ENCODE measurements around the gene FUBP3. TPM values are rescaled to one million over a fixed set of nuclear protein-coding genes. Genes with fewer than 3 reads are reported as not detected.

FUBP3 gene
- total RNA-seq, 1 experiment from 2014 or later = 52.3 TPM

DNA sequence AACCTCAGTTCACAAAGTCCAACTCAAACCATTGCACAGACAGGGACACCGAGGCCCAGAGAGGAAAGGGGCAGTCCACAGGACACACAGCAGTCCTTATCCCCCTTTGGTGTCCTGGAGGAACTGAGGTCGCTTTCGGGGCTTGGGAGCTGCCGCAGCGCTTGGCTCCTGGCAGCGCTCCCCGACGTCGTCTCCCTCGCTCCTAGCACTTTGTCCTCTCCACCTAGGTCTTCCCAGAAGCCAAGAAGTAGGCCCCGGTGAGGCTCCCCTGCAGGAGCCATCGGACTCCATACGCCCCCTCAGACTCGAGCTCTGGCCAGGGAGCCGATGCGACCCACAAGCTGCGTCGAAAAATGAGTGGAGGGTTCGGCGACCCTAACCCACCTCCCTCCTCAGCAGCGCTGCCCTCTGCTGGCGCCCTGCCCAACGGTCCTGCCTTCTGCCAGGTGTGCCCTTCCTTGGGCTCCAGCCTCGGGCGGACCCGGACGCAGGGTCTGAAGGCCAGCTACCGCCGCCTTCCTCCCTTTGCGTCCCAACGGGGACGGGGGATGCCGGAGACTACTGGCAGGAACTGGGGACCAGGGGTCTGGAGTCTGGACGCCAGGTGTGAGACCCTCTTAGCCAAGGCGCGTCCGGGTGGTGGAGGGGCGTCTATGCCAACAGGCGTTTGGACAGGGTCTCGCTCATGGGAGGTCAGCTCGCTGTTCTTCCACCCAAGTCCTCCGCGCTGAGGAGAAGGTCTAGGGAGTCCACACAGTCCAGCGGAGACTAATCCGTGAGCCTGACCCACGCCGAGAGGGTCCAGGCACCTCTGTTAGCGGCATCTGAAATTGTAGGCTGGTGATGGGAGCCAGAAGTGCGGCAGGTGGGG lies 83.0 kb downstream of the FUBP3 start:
- no peak for DNase-seq (ENCODE audit: low read depth in 1 of 2, low spot score in 2 of 2)
- H3K4me1 ChIP-seq (replicated peaks) = peaks cover 11% of the 10 kb centered on the region
- H3K36me3 ChIP-seq = no peaks in the 10 kb centered on the region
- no peak overlapping the region for H3K4me3 ChIP-seq
- H3K27me3 ChIP-seq (replicated peaks) = peaks cover 98% of the 10 kb centered on the region
- 0 out of 2 replicates have a peak, but pooled peaks cover 5% of the 10 kb centered on the region for H3K9me3 ChIP-seq (replicated peaks)
- H3K27ac ChIP-seq = no peak overlapping the region

DNA sequence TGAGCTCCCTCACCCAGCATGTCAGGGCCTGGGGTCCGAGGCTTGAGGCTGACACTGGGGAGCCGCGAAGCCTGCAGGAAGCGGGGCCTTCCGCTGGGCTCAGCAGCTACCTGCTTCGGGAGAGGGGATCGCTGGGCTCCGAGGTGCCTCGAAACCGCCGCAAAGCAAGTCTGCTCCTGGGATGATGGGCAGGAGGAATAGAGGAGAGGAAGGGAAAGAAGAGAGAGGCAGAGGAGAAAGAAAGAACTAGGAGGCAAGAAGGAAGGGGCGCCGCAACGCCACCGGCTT lies 83.5 kb downstream of the FUBP3 start:
- Histone ChIP-seq H3K9me3 (replicated peaks) (0 out of 2 replicates have a peak, but pooled peaks cover 5% of the 10 kb centered on the region), H3K27me3 (replicated peaks) (peaks cover 97% of the 10 kb centered on the region), H3K27ac (no peak overlapping the region)

GRCh38 chr9:130663258-130663976 lies 84.0 kb downstream of the FUBP3 start:
- peaks cover 11% of the 10 kb centered on the region for H3K4me1 ChIP-seq (replicated peaks)
- no peak overlapping the region for H3K4me3 ChIP-seq
- no peaks in the 10 kb centered on the region for H3K36me3 ChIP-seq
- no peak overlapping the region for H3K27ac ChIP-seq
- H3K27me3 ChIP-seq (replicated peaks) = peaks cover 92% of the 10 kb centered on the region
- 0 out of 2 replicates have a peak, but pooled peaks cover 5% of the 10 kb centered on the region for H3K9me3 ChIP-seq (replicated peaks)
- no peak for DNase-seq (ENCODE audit: low read depth in 1 of 2, low spot score in 2 of 2)

More for the DNA sequence above, 83.5 kb downstream of the FUBP3 start:
- H3K4me3 ChIP-seq = no peak overlapping the region
- H3K36me3 ChIP-seq = no peaks in the 10 kb centered on the region
- DNase-seq (ENCODE audit: low read depth in 1 of 2, low spot score in 2 of 2) = no peak
- H3K4me1 ChIP-seq (replicated peaks) = peaks cover 11% of the 10 kb centered on the region

DNA sequence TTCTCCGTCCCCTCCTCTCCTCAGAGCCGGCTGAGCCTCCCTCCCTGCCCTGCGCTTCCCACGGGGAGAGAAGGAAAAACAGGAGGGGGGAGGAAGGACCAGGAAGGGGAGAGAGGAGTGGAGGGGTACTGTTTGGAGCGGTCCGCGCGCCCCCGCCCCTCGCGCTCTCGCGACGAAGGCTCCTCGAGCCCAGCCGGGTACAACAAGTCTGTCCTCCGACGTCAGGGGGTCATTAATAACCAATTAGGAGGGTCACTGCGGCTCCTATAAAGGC lies 84.5 kb downstream of the FUBP3 start:
- DNase-seq (ENCODE audit: low read depth in 1 of 2, low spot score in 2 of 2) = no peak
- Histone ChIP-seq H3K4me1 (replicated peaks) (peaks cover 11% of the 10 kb centered on the region), H3K27ac (no peak overlapping the region), H3K36me3 (no peaks in the 10 kb centered on the region), H3K9me3 (replicated peaks) (0 out of 2 replicates have a peak, but pooled peaks cover 2% of the 10 kb centered on the region), H3K4me3 (no peak overlapping the region), H3K27me3 (replicated peaks) (peaks cover 87% of the 10 kb centered on the region)

DNA sequence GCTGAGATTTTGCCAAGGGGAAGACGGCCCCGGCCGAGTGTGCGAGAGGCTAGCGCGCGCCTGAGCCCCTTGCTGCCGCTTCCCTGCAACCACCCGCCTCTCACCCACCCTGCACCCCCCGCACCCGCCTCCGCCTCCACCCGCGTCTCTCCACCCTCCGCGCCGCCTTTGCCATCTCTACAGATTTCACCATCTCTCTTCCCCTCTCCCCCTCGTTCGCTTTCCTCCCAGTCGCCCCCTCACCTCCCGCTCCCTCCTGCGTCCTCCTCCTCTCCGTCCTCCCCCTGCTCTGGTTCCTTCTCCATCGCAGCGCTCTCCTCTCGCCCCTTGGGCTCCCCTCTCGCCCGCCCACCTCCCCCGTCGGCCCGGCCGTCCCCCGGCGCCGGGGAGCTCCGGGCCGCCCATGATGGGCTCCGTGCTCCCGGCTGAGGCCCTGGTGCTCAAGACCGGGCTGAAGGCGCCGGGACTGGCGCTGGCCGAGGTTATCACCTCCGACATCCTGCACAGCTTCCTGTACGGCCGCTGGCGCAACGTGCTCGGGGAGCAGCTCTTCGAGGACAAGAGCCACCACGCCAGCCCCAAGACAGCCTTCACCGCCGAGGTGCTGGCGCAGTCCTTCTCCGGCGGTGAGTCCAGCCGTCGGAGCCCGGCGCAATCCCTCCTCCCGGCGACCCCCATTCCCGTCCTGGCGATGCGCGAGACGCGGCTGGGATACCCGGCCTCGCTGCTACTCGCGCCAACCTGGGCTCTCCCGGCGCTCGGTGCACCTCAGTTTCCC lies 85.1 kb downstream of the FUBP3 start, which contains the start of gene PRDM12:
PRDM12 (plus strand) TSS at position 344 of the 778 bp plus-strand sequence; CDS start at position 404, 60 bp downstream.
- H3K27ac ChIP-seq = no peak within 1 kb of the TSS
- peaks cover 82% of the 10 kb centered on the region for H3K27me3 ChIP-seq (replicated peaks)
- peaks cover 11% of the 10 kb centered on the region for H3K4me1 ChIP-seq (replicated peaks)
- no peaks in the 10 kb centered on the region for H3K36me3 ChIP-seq
- H3K4me3 ChIP-seq = no peak within 1 kb of the TSS
- no peak for DNase-seq (ENCODE audit: low read depth in 1 of 2, low spot score in 2 of 2)
- H3K9me3 ChIP-seq (replicated peaks) = 0 out of 2 replicates have a peak, but pooled peaks cover 2% of the 10 kb centered on the region

GRCh38 chr9:130665029-130665430 lies 85.7 kb downstream of the FUBP3 start:
- Histone ChIP-seq H3K27ac (no peak overlapping the region), H3K36me3 (no peaks in the 10 kb centered on the region), H3K4me3 (no peak overlapping the region), H3K4me1 (replicated peaks) (peaks cover 11% of the 10 kb centered on the region), H3K27me3 (replicated peaks) (peaks cover 76% of the 10 kb centered on the region), H3K9me3 (replicated peaks) (0 out of 2 replicates have a peak, but pooled peaks cover 2% of the 10 kb centered on the region)
- DNase-seq (ENCODE audit: low read depth in 1 of 2, low spot score in 2 of 2) = no peak

DNA sequence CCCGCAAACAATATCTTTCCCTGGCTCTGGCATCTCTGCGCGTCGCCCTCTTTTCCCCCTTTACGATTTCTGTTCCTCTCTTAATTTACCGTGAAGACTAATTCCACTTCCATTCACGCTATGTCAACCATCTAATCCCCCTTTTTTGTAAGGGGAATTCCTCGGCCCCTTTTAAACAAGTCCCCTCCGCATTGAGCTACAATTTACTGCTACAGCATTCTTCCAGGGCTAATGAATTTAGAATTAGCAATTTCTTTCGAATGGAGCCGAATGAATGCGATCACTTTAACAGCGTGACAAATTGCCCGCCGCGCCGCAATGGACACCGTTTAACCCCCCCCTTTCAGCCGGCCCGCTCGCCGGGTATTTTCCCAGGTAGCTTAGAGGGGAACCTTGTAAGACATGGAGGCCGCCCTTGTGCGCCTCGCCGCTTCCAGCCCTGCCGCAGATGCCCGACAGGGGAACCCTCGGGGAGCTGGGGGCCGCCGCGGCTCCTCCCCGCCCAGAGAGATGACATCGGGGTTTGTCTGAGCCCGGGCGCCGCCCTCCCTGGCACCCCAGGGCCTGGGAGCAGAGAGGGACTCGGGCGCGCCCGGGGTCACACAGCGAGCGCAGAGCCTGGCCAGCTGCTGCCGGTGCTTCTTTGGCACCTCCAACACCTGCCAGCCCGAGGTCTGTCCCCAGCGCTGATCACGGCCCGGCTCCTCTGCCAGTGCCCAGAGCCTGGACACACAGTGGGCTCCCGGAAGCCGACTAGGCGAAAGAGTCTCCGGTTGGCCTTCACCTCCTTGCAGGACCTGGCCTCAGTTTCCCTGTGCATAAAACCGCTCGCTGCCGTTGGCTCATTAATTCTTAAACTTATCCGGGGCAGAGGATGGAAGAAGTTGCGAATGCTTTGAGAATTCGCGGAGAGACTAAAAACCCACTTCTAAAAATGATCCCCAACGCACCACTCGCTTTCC lies 86.3 kb downstream of the FUBP3 start:
- Histone ChIP-seq H3K9me3 (replicated peaks) (0 out of 2 replicates have a peak, but pooled peaks cover 2% of the 10 kb centered on the region), H3K4me1 (replicated peaks) (peaks cover 9% of the 10 kb centered on the region), H3K27me3 (replicated peaks) (peaks cover 69% of the 10 kb centered on the region), H3K27ac (no peak overlapping the region), H3K4me3 (no peak overlapping the region), H3K36me3 (no peaks in the 10 kb centered on the region)
- DNase-seq (ENCODE audit: low read depth in 1 of 2, low spot score in 2 of 2) = no peak

DNA sequence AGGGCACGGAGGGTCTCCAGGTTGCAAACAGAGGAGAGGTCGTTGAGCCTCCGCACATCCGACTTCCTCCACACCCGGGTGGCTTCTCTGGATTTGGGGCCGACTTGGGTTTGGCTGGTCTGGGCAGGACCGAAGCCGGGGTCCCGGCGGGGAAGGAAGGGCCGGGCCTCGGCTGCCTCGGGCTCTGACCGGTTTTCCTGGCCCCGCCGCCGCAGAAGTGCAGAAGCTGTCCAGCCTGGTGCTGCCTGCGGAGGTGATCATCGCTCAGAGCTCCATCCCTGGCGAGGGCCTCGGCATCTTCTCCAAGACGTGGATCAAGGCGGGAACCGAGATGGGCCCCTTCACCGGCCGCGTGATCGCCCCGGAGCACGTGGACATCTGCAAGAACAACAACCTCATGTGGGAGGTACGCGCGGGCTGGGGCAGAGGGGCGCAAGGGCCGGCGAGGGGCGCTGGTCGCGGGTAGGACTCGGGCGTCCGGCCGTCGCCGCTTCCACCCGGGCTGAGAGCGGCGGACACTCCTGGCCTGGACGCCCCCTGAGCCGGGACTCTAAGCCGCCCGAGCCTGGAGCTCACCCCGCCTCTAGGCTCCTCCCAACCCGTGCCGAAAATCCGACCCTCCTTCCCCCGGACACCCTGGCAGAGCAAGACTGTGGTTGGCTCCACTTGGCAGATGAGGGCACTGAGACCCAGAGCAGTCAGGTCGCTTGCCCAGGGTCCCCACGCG lies 87.2 kb downstream of the FUBP3 start:
- no peaks in the 10 kb centered on the region for H3K36me3 ChIP-seq
- H3K27me3 ChIP-seq (replicated peaks) = peaks cover 61% of the 10 kb centered on the region

GRCh38 chr9:130667120-130667435 lies 87.7 kb downstream of the FUBP3 start:
- no peak for DNase-seq (ENCODE audit: low read depth in 1 of 2, low spot score in 2 of 2)
- H3K27ac ChIP-seq = no peak overlapping the region
- 0 out of 2 replicates have a peak, but pooled peaks cover 2% of the 10 kb centered on the region for H3K9me3 ChIP-seq (replicated peaks)
- H3K36me3 ChIP-seq = no peaks in the 10 kb centered on the region
- peaks cover 56% of the 10 kb centered on the region for H3K27me3 ChIP-seq (replicated peaks)
- no peak overlapping the region for H3K4me3 ChIP-seq
- H3K4me1 ChIP-seq (replicated peaks) = 0 out of 2 replicates have a peak, but pooled peaks cover 5% of the 10 kb centered on the region

More for the DNA sequence above, 87.2 kb downstream of the FUBP3 start:
- Histone ChIP-seq H3K9me3 (replicated peaks) (0 out of 2 replicates have a peak, but pooled peaks cover 2% of the 10 kb centered on the region), H3K4me3 (no peak overlapping the region), H3K27ac (no peak overlapping the region), H3K4me1 (replicated peaks) (0 out of 2 replicates have a peak, but pooled peaks cover 5% of the 10 kb centered on the region)
- DNase-seq (ENCODE audit: low read depth in 1 of 2, low spot score in 2 of 2) = no peak

DNA sequence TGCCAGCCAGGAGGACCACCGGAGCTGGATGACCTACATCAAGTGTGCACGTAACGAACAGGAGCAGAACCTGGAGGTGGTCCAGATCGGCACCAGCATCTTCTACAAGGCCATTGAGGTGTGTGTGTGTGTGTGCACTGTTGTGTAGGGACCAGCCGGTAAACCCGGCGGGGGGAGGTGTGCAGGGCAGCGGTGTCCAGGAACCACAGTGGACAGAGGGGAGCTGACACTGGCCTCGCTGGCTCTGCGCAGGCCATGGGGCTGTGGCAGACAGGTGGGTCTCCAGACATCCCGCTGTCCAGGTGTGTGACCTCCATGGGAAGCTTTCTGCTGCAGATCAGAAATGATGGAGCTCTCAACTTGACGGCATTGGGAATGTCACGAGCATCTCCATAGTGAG lies 88.8 kb downstream of the FUBP3 start:
- DNase-seq (ENCODE audit: low read depth in 1 of 2, low spot score in 2 of 2) = no peak
- Histone ChIP-seq H3K27me3 (replicated peaks) (peaks cover 44% of the 10 kb centered on the region), H3K4me1 (replicated peaks) (0 out of 2 replicates have a peak, but pooled peaks cover 4% of the 10 kb centered on the region), H3K9me3 (replicated peaks) (no peaks in the 10 kb centered on the region), H3K36me3 (no peaks in the 10 kb centered on the region), H3K4me3 (no peak overlapping the region), H3K27ac (no peak overlapping the region)

GRCh38 chr9:130668659-130669058 lies 89.3 kb downstream of the FUBP3 start:
- H3K36me3 ChIP-seq = no peaks in the 10 kb centered on the region
- no peaks in the 10 kb centered on the region for H3K4me1 ChIP-seq (replicated peaks)
- no peak for DNase-seq (ENCODE audit: low read depth in 1 of 2, low spot score in 2 of 2)
- peaks cover 40% of the 10 kb centered on the region for H3K27me3 ChIP-seq (replicated peaks)
- H3K4me3 ChIP-seq = no peak overlapping the region
- H3K27ac ChIP-seq = no peak overlapping the region
- H3K9me3 ChIP-seq (replicated peaks) = no peaks in the 10 kb centered on the region

GRCh38 chr9:130669965-130670364 lies 90.6 kb downstream of the FUBP3 start:
- Histone ChIP-seq H3K4me1 (replicated peaks) (no peaks in the 10 kb centered on the region), H3K9me3 (replicated peaks) (no peaks in the 10 kb centered on the region), H3K27me3 (replicated peaks) (peaks cover 27% of the 10 kb centered on the region), H3K4me3 (no peak overlapping the region), H3K27ac (no peak overlapping the region), H3K36me3 (no peaks in the 10 kb centered on the region)
- no peak for DNase-seq (ENCODE audit: low read depth in 1 of 2, low spot score in 2 of 2)
